Thyroid gland (tissue), 4 donors: ENCODE data around the gene SLCO4A1.

Source experiments
- CTCF ChIP-seq, 6 experiments: fragments of 200-600 bp in 3 of 6; fragments of 450-650 bp in 3 of 6; sonication (generic) in 3 of 6; IDR thresholded peaks; one replicate each; pipeline ENCODE4 v1.5.1; 2016 to 2019; ENCODE audit warnings: antibody characterized with exemption in 6 of 6, mild to moderate bottlenecking in 2 of 6, inconsistent platforms in 1 of 6, moderate library complexity in 1 of 6
- POLR2A ChIP-seq, 2 donors: fragments of 450-650 bp; IDR thresholded peaks; one replicate each; pipeline ENCODE4 v1.6.1; 2017; ENCODE audit warnings: antibody characterized with exemption in 2 of 2, mild to moderate bottlenecking in 2 of 2, moderate library complexity in 1 of 2

- TF ChIP-seq CTCF (IDR thresholded peaks at IDR 0.05), result no peak
- no peak for TF ChIP-seq POLR2A (IDR thresholded peaks at IDR 0.05)
Observed at GRCh38 chr20:62714006-62714405, 71.7 kb downstream of the SLCO4A1 start.
